Colonic mucosa (tissue), 4 donors: ENCODE data around the gene FYCO1. TPM values are rescaled to one million over a fixed set of nuclear protein-coding genes. Genes with fewer than 3 reads are reported as not detected.

Experiments used
- DNase-seq: peaks from one replicate; pipeline ENCODE4 v3.0.0-alpha.2; 2020
- H3K27ac ChIP-seq: fragments of 200-600 bp; one replicate; pipeline ENCODE4 v1.8.0; 2021
- H3K27me3 ChIP-seq: fragments of 200-600 bp; one replicate; pipeline ENCODE4 v1.8.0; 2021
- H3K36me3 ChIP-seq: fragments of 200-600 bp; one replicate; pipeline ENCODE4 v1.8.0; 2021
- H3K4me1 ChIP-seq: fragments of 200-600 bp; one replicate; pipeline ENCODE4 v1.8.0; 2021; ENCODE audit warnings: mild to moderate bottlenecking
- H3K4me3 ChIP-seq: fragments of 200-600 bp; one replicate; pipeline ENCODE4 v1.8.0; 2021
- H3K9ac ChIP-seq, 2 donors: one replicate each; pipeline ENCODE4 v1.7.0; 2013; ENCODE audit warnings: control low read depth in 2 of 2, low read depth in 2 of 2, low read length in 2 of 2
- H3K9me3 ChIP-seq: fragments of 200-600 bp; one replicate; pipeline ENCODE4 v1.8.0; 2021
- CTCF ChIP-seq: fragments of 200-600 bp; IDR thresholded peaks from one replicate; pipeline ENCODE4 v1.8.0; 2022; ENCODE audit warnings: antibody characterized with exemption, mild to moderate bottlenecking
- intact Hi-C: fragments of 100-400 bp; cut with DNase I; formaldehyde crosslinking; loops from one replicate; pipeline ENCODE4 v1.14.1; 2022
- total RNA-seq, 2 donors: library from RNA; stranded (reverse); fragmentation: NEBNext Ultra II Directional in 1 of 2; extraction: Animal tissue kit (Norgen Biotek cat#: 25700) in 1 of 2; gene quantifications; one replicate each; pipeline ENCODE4 v1.2.1, GENCODE V29; 2021
- donor health status: healthy.
- donor health status: DM: no; HTN: no; CAD: no.
- donor health status: DM: no; HTN: no; CAD: no.

Gene FYCO1
- total RNA-seq, 2 donors from 2014 or later = 21.7 to 30.8 TPM

DNA sequence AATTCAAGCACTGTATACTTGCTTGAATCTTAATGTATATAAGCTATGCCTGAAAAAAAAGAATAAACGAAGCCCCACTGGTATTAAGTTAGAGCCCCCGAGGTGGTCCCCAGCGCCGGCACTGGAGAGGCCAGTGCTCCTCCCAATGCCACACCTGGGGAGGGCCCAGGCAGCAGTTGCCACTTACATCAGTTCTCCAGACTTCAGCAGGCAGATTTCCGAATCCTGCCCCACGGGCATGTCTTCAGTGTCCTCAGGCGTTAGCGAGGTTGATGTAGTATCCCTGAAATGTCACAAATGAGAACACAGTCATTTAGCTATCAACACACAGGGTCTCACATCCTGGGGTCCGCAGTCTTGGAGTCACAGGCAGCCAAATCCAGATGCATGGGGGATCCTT lies 59.4 kb downstream of the FYCO1 start:
- H3K4me3 ChIP-seq = no peak overlapping the region
- DNase-seq = no peak
- H3K36me3 ChIP-seq = no peaks in the 10 kb centered on the region
- no peaks in the 10 kb centered on the region for H3K4me1 ChIP-seq
- no peak overlapping the region for H3K9ac ChIP-seq
- H3K27me3 ChIP-seq = no peaks in the 10 kb centered on the region
- no peak for TF ChIP-seq CTCF
- intact Hi-C loops = no loop called here
- no peak overlapping the region for H3K27ac ChIP-seq
- no peaks in the 10 kb centered on the region for H3K9me3 ChIP-seq

DNA sequence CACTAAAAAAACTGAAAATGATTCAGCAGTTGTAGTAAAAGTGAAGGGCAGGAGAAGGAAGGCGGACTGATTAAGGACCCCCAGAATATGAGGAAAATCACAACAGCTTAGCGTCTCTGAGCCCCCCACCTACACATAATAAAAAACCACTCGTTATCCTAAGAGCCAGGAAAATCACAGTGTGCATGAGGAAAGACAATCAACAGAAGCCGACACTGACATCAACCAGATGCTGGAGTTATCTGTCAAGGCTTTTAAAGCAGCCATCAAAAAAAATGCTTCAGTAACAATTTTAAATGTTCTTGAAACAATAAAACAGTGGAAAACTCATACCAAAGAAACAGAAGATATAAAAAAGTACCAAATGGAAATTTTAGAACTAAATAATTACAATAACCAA lies 62.0 kb downstream of the FYCO1 start:
- Histone ChIP-seq H3K9me3 (no peaks in the 10 kb centered on the region), H3K4me3 (no peak overlapping the region), H3K9ac (no peak overlapping the region), H3K4me1 (no peaks in the 10 kb centered on the region), H3K27ac (no peak overlapping the region), H3K27me3 (no peaks in the 10 kb centered on the region), H3K36me3 (peaks cover 8% of the 10 kb centered on the region)
- no peak for TF ChIP-seq CTCF
- DNase-seq = no peak
- intact Hi-C loops = no loop called here

DNA sequence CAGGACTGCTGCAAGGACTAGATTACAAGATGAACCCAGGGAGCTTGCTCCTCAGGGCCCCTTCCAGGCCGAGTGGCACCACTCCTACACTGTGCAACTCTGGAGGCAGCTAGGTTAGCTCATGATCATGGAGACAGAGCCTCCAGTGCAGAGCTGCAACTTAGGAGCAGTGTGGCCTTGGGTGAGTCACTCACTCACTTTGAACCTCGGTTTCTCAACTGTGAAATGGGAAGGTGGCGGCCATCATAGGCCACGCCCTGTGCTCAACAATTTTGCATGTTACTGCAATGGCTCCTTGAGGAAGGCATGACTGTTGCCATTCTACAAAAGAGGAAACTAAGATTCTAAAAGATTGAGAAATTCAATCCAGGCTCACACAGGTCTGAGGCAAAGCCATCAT lies 63.5 kb downstream of the FYCO1 start:
- intact Hi-C loops = no loop called here

DNA sequence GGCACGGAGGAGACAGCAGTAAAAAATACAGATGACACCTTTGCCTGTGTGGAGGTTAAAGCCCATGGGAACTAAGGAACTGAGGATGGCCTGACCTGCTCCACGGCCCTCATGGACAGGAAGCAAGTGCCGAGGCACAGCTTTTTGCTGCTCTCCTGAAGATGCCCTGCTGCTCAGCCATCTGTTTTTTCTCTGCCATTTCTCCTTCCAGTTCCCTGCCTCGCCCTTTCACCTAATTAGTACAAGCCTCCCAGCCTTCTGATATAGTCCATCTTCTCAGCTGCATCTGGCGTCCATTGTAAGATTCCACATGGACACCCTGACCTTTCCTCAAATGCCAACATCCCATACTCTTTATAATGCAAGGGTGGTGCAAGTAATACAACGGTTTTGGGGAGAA lies 64.1 kb downstream of the FYCO1 start:
- TF ChIP-seq CTCF = no peak
- H3K9ac ChIP-seq = no peak overlapping the region

More for the DNA sequence above, 63.5 kb downstream of the FYCO1 start:
- TF ChIP-seq CTCF = no peak
- Histone ChIP-seq H3K27me3 (no peaks in the 10 kb centered on the region), H3K27ac (no peak overlapping the region), H3K4me1 (no peaks in the 10 kb centered on the region), H3K36me3 (peaks cover 8% of the 10 kb centered on the region), H3K4me3 (no peak overlapping the region), H3K9ac (no peak overlapping the region), H3K9me3 (no peaks in the 10 kb centered on the region)
- DNase-seq = no peak

DNA sequence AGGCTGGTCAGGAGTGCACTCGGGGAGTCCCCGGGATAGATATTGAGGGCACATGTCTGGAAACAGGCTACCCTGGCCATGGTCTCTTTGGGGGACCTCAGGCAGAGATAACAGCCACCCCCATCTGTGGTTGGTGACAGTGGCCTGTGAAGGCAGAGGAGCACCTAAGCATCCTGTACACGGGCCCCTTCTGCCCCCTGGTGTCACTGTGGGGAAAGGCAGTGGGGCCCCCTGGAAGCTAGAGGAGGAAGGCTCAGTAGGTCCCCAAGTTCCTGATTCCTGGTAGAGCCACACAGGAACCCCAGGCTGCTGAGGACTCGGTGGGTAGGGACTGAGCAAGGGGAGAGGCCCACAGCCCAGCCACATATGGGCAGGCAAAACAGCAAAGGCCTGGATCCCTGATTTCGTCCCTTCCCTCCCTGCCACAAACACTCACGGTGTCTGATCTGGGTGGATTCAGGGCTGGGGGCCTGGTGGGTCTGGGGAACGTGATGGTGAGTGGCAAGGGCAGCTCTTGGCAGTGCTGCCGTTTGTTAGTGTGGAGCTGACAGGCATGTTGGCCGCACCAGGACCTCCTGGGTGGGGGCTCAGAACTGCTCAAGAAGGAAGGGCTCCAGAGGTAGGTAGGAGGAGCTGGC lies 66.5 kb downstream of the FYCO1 start:
- TF ChIP-seq CTCF = peak; percentile 75
- Histone ChIP-seq H3K4me1 (no peaks in the 10 kb centered on the region), H3K9me3 (no peaks in the 10 kb centered on the region), H3K27me3 (no peaks in the 10 kb centered on the region), H3K27ac (no peak overlapping the region), H3K9ac (no peak overlapping the region), H3K4me3 (no peak overlapping the region), H3K36me3 (peaks cover 8% of the 10 kb centered on the region)
- intact Hi-C loops = loop anchor here (2.0 kb wide), 1 partner anchor 166 kb away; no protein-coding TSS in a partner anchor
- peak; percentile 46 for DNase-seq

More for the DNA sequence above, 64.1 kb downstream of the FYCO1 start:
- H3K9me3 ChIP-seq = no peaks in the 10 kb centered on the region
- H3K4me1 ChIP-seq = no peaks in the 10 kb centered on the region
- intact Hi-C loops = no loop called here
- peaks cover 8% of the 10 kb centered on the region for H3K36me3 ChIP-seq
- H3K4me3 ChIP-seq = no peak overlapping the region
- DNase-seq = no peak
- no peaks in the 10 kb centered on the region for H3K27me3 ChIP-seq
- no peak overlapping the region for H3K27ac ChIP-seq
